Measurements from ENCODE around the gene NELL2.

The NELL2 gene

GRCh38 chr12:44677724-44678123 is 198.4 kb downstream of the NELL2 start:
- no peak for DNase-seq

- no peak for DNase-seq
Observed at GRCh38 chr12:44674875-44675274, 201.2 kb downstream of the NELL2 start.

GRCh38 chr12:44673811-44674210 is 202.3 kb downstream of the NELL2 start:
- no peak for DNase-seq

GRCh38 chr12:44672042-44672441 is 204.1 kb downstream of the NELL2 start:
- no peak for DNase-seq

DNA sequence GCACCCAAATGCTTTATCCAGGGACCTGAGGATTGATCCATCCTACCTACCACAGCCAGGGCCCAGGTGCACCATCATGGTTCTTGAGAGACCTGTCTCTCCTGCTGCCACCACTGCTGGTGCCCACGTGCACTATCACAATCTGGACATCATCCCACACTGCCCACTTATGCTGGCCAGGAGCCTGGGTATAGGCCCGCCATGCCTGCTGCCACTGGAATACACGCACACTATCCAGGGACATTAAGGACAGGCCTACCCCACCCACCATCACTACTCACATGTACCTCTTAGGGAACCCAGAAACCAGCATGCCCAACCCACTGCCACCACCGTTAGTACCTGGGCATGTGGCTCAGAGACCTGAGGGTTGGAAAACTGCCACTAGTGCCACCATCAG is 207.7 kb downstream of the NELL2 start:
- DNase-seq, result no peak

DNA sequence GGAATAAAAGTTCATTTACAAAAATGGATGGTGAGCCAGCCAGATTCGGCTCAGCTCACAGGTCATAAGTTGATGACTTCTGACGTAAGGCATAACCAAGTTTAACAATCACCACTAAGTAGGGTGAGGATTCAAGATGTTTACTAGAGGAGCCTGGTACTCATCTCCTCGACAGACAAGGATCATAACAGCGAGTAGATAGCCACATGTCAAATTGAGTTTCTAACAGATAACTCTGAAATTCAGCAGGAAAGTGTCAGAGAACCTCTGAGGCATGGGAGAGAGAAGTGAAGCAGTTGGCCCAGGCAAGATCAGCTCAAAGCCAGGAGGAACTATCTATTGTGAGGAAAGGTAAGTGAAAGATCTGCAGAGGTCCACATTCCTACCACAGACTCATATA is 208.7 kb downstream of the NELL2 start:
- no peak for DNase-seq

DNA sequence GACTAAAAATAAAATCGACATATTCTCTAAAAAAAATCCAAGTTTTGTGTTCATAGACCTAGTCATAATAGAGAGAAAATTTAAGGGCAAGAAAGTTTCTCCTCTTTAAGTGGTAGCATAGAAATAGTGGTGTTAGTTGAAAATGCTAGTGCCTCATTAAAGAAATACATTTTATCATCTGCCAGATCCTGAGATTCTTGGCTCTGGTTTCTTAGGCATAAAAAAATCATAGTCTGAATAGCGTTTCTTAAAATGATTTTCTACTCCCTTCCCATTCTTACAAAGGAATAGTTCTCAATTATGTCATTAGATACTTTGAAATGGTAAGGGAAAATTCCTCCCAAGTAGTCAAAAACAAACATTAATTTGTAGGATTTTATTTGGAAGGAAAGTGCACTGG is 212.8 kb downstream of the NELL2 start:
- no peak for DNase-seq

- DNase-seq, result no peak
Observed at GRCh38 chr12:44655846-44656245, 220.3 kb downstream of the NELL2 start.

DNA sequence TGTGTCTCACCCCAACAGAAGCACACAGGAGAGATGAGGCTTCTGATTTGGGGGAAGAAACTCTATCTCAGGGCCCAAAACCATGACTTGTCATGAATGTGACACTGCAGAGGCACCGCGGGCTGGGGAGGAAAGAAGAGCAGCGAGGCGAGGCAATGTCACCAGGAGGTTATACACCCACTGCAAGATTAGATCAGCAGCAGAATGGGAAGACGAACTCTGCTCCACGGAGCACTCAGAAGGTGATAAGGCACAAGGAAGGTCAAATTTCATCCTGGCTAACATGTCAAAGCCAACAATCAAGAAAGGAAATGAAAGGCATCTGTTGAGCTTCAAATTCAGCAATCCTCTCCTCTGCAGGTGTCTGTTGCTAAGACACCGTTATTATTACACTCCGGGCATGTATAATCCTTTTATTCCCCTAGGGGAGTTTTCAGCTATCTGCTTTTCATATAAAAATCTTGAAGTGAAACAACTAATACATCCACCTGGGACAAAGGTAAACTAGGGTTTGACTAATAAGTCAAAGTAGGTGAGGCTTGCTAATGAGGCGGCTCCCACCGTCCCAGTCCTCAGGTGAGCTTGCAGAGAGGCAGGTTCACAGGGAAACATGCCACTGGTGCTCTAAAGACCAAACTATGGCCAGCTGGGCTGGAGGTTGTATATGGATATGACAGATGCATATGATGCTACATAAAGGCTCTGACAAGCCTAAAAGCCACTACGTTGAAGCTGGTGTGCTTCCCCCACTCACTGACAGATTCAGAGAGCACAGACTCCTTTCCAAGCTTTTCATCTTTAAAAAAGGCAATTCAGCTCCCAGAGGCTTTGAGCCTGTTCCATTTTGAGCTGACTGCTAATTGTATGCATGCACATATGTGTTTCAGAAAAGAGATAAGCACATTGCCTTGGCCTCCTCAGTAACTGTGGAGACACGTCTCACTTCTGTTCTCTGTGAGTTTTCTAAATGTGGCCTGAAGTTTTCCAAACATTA is 221.2 kb downstream of the NELL2 start:
- DNase-seq, result no peak

- no peak for DNase-seq
Observed at GRCh38 chr12:44653861-44654527, 222.1 kb downstream of the NELL2 start.

DNA sequence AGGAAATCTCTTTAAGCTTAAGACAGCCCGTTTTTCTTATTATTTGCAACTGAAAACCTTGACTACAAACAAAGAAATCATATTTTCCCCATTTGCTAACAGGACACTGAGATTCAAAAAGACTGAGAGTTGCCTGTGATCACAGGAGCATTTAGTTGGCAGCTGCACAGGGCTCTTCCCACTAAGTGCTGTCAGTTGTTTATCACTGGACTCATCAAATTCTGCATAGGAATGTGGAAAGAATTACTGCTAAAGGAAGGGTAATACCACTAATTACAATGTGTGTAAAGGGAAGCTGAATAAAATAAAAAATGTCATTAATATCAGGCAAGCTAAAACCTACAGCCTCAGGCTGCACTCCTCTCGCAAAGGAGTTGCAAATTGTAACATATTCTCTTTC is 226.4 kb downstream of the NELL2 start:
- no peak for DNase-seq

DNA sequence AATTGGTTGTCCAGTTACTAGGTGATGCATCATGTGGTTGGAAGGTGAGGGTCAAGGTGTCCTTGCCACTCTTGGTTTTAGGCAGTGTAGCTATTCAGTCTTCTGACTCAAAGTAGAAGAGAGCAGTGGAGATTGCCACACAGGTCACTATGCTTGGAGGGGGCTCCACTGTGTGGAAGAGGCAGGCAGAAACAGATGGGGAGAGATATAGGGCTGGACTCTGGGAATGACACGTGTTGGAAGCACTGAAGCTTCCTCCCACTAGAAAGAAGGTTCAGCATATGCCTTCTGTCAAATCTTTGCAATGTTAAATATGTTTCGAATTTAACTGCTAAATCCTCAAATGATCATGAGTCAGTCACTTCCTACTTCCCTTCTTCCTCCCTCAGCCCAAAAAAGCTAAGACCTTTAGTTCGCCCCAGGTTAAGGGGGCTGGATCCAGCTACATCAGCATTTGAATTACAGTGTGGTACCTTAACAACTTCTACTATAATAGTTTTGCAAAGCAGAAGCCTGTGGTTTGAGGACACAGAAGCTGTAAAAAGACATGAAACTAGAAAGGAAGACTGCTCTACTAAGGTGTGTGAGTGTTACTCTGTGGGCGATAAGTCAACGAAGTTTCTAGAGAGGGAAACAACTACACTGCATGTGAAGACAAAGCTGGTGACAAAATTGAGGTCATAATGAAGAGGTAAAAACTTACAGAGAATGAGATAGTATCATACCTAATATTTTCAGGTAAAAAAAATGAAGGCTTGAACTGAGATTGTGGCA is 228.0 kb downstream of the NELL2 start:
- no peak for DNase-seq

- no peak for DNase-seq
Observed at GRCh38 chr12:44640427-44641190, 235.5 kb downstream of the NELL2 start.

DNA sequence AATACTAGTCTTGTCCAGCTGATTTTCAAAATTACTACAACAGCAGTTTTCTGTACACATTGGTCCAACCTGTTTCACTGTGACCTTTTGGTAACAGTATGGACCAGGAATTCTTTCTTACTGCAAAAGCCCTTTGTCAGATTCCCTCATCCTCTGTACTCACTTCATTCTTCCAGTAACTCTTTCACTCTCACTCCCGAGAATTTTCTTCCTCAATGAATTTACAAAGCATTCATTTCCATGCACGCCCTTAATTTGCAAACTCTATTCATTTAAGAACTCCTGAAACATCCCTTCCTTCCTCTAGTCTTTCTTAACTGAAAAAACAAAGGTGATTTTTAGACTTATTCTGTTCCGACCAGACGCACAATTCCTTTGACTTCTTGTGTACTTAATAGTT is 238.2 kb downstream of the NELL2 start:
- no peak for DNase-seq

GRCh38 chr12:44628180-44628579 is 247.9 kb downstream of the NELL2 start:
- no peak for DNase-seq

DNA sequence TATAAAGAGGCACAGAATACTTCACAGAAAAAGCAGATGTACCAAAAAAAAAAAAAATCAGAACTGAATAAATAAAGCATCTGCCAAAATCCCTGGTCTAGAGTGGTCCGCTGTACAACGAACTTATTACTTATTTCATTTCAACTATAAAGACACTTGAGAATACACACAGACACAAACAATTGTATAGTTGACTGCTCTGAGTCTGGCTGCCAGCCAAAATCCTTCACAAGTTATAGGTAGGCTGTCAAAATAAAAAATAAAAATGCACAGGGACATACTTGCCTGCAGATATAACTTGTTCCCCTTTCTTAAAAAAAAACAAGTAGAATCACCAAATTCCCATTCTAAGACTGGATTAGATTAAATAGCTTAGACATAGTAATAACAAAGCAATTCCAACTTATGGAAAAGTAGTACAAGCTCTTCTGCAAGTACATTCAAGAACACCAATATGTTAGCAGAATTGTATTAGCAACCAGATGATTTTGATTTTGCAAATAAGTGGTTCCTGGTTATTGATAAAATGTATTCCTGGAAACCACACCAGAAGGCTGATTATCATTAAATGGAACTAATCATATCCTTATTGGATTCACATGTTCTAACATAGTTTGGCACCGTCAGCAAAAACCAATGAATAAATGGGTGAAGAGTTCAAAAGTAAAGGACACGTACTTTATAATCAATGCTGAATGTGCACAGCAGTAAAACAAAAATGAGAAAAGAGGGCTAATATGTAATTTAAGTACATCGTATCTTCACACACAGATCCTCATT is 248.5 kb downstream of the NELL2 start:
- DNase-seq, result no peak

DNA sequence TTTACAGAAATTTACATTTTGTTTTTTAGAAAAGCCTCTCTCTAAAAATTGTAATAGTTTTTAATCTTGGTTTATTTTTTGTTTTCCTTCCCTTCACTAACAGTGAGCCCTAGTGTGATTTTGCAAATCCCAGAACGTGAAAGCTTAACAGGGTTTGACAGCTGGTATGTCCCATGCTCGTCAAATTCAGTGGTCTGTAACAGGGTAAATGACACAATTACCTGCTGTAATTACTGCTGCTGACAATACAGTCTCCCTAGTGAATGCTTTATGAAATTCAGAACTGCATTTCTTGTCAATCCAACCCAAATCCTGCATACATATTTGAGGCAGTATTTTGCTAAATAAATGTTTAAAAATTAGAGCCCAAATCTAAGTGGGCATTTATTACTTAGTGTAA is 249.2 kb downstream of the NELL2 start:
- DNase-seq, result no peak

DNA sequence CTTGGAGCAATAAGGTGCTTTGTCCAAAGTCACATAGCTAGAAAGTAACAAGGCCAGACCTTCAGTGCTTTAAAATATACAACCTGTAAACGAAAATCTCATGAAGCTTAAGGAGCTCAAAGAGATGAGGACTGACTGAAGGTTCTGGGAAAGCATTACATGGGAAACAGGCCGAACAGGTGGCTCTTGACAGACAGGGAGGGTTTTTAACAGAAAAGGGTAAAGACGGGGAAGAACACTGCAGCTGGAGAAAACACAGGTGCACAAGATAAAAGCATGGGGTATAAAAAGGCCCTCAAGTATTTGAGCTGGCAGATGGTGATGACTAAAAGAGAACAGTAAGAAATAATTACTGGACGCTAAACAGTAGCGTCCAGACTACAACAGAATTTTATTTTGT is 257.2 kb downstream of the NELL2 start:
- no peak for DNase-seq

- no peak for DNase-seq
Observed at GRCh38 chr12:44616402-44616801, 259.7 kb downstream of the NELL2 start.

- DNase-seq, result no peak
Observed at GRCh38 chr12:44611538-44611937, 264.6 kb downstream of the NELL2 start.

DNA sequence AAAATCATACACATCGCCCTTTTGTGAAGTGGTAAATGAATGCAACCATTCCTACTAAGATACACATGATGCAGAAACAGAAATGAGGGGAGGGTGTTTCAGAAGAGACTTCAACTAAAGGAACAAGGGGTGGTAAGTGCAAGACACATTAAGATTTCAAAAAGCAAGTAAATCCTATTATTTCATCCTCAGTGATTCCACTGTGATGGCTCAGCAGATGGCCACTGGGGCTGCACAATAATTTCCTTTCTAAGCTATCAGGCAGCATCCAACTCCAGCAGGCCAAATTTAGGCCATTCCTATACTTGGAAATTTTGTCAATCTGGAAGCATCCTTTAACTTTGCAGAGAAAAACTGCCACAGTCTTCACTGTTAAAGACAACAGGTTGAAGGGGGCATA is 272.4 kb downstream of the NELL2 start:
- DNase-seq, result no peak

- no peak for DNase-seq
Observed at GRCh38 chr12:44592626-44593025, 283.5 kb downstream of the NELL2 start.

Data from SW 1271 (cell line).